Adrenal gland (tissue), 5 donors: ENCODE results near the gene ZDHHC20.

ENCODE experiments used
- POLR2A ChIP-seq, 2 donors: fragments of 450-650 bp; IDR thresholded peaks; one replicate each; pipeline ENCODE4 v1.6.1; 2017; ENCODE audit warnings: antibody characterized with exemption in 2 of 2, mild to moderate bottlenecking in 2 of 2, moderate library complexity in 1 of 2
- TF ChIP-seq, protein P1 (sequence below), 6 experiments: fragments of 450-650 bp in 4 of 6; fragments of 200-600 bp in 2 of 6; sonication (generic) in 1 of 6; IDR thresholded peaks; 1 replicate in 5 of 6; 2 replicates in 1 of 6; pipeline versions ENCODE4 v1.5.1 to v1.8.0; 2016 to 2021; ENCODE audit warnings: antibody characterized with exemption in 6 of 6, mild to moderate bottlenecking in 2 of 6, moderate library complexity in 1 of 6
- donor health status: DM: no; HTN: no; CAD: no.

- TF ChIP-seq, protein P1, sequence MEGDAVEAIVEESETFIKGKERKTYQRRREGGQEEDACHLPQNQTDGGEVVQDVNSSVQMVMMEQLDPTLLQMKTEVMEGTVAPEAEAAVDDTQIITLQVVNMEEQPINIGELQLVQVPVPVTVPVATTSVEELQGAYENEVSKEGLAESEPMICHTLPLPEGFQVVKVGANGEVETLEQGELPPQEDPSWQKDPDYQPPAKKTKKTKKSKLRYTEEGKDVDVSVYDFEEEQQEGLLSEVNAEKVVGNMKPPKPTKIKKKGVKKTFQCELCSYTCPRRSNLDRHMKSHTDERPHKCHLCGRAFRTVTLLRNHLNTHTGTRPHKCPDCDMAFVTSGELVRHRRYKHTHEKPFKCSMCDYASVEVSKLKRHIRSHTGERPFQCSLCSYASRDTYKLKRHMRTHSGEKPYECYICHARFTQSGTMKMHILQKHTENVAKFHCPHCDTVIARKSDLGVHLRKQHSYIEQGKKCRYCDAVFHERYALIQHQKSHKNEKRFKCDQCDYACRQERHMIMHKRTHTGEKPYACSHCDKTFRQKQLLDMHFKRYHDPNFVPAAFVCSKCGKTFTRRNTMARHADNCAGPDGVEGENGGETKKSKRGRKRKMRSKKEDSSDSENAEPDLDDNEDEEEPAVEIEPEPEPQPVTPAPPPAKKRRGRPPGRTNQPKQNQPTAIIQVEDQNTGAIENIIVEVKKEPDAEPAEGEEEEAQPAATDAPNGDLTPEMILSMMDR (IDR thresholded peaks at IDR 0.05), result no peak
- TF ChIP-seq POLR2A (IDR thresholded peaks at IDR 0.05), result no peak
These were observed 7.4 kb upstream of the ZDHHC20 start for GRCh38 chr13:21466527-21466926.
